IPS-NIHi7 (cell line): ENCODE results near the gene SLC6A11.

Experiments
- DNase-seq: peaks from one replicate; pipeline ENCODE4 v3.0.0; 2012; ENCODE audit warnings: mixed read lengths; ENCODE audit errors: extremely low spot score

Gene SLC6A11

DNA sequence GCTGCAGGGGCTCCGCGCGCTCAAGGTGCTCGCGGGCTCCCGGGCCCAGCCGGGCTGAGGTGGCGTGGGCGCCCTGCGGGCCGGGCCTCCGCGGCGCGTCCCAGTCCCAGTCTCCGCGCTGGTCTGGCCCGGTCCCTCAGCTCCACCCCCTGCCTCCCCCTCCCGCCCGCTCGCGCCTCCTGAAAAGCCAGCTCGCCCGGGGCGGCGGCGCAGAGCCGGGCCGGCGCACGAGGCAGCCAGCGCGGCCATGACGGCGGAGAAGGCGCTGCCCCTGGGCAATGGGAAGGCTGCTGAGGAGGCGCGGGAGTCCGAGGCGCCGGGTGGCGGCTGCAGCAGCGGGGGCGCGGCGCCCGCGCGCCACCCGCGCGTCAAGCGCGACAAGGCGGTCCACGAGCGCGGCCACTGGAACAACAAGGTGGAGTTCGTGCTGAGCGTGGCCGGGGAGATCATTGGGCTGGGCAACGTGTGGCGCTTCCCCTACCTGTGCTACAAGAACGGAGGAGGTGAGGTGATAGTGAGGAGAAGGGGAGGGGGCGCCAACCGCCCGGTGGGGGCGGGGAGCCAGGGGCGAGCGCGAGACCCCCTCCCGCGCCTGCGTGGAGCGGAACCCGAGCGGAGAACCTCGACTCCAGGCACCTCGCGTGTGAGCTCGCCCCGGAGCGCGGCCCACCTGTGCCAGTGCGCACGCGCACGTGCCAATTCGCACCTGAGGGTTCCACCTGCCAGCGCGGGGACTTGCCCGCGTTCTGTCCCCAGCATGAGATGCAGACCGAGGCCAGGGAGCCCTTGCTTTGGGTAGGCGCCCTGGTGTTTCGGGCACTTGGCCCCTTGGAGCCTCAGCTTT lies at the start of gene SLC6A11:
SLC6A11 (plus strand) TSS at position 210 of the 844 bp plus-strand sequence; CDS start at position 248, 38 bp downstream.
- peak; percentile 80 for DNase-seq

DNA sequence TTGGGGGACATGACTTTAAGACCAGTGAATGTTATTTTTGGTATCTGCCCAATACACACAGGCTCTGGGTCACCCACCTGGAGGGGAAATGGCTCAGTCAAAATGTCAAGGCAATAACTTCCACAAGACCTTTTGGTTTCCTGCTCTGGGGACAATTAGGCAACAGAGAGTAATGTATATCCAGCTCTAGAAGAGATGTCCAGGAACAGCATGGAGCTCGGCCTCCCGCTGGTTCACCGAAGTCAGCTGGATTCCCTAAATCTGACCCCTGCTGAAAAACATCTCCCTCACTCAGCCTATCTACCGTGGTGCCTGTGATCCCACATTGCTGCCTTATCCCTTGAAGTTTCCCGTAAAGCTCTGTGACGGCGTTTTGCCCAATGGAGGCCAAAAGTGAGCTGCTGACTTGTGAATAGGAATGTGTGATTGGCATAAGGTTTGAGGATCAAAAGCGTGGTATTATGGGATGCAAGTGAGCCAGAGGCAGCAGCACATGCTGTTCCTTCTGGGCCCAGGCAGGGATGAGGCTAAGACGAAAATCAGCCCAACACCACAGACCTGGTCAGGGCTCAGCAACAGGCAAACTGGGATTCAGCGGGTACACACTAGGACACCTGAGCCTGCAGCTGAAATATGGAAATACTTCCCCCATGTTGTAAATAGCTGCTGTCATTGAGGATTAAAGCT lies 47.2 kb upstream of the SLC6A11 start:
- DNase-seq = no peak

DNA sequence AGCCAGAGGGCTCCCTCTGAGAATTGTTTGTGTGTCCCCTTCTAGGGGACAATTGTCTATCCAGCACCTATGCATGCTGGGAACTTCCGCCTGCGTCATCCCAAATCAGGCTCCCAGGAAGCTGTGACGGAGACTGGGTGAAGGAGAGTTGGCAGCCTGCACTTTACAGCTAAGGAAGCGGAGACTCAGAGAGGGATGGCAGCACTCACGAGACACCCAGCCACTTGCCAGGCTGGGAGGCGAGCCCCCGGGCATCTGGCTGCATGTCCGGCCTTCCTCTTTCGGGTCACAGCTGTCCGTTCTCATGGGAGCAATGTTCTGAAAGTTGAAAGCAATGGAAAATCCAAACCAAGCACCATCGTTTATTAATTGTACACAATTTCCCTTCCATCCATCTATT lies 45.5 kb upstream of the SLC6A11 start:
- no peak for DNase-seq

DNA sequence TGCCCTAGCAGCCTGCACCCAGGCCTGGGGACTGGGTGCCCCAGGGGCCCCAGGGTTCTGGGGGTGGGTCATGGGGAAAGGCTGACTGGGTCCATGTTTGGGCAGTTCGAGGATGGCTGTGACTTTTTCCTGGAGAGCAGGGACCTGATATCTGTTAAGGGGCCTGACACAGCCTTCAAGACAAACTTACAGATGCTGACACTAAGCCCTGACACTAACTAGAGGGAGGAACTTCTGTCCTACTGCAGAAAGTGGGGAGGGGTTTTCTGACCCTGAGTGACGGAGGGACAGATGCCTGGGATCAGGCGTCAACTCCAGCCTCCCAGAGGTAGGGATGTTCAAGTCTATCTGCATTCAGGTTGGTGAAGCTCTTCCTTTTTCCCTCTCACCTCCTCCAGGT lies 45.0 kb upstream of the SLC6A11 start:
- DNase-seq = no peak

DNA sequence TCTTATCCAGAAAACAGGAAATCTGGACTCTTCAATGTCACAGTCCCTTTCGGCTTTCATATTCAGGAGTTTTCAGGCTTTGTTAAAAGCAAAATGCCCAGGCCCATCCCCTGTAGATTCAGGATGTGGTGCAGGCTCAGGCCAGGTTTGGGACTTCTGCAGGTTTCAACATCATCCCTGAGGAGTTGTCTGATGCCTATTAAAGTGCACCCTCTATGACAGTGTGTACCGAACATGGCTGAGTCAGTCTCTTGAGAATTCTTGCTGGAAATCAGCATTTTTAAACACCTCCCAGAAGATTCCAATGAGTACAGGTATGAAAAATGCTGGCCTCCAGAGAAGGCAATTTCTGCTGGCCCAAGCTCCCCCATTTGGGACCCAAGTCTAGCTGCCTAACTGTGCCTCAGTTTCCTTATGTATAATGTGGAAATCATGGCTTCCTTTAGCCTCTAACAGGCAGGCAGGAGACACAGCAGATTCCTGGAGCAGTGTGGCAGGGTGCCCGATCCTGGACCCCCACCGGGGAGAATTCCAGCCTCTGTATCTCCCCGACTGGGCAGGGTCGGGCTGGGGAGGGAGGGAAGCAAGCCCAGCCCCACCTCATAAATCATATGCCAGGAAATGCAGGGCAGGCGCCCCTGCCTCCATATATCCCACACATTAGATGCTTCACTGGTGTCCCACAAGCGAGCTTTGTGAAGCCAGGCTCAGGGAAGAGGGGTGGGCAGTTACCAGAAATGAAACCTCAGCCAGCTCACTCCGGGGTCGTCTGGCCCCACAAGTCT lies 44.4 kb upstream of the SLC6A11 start:
- no peak for DNase-seq

DNA sequence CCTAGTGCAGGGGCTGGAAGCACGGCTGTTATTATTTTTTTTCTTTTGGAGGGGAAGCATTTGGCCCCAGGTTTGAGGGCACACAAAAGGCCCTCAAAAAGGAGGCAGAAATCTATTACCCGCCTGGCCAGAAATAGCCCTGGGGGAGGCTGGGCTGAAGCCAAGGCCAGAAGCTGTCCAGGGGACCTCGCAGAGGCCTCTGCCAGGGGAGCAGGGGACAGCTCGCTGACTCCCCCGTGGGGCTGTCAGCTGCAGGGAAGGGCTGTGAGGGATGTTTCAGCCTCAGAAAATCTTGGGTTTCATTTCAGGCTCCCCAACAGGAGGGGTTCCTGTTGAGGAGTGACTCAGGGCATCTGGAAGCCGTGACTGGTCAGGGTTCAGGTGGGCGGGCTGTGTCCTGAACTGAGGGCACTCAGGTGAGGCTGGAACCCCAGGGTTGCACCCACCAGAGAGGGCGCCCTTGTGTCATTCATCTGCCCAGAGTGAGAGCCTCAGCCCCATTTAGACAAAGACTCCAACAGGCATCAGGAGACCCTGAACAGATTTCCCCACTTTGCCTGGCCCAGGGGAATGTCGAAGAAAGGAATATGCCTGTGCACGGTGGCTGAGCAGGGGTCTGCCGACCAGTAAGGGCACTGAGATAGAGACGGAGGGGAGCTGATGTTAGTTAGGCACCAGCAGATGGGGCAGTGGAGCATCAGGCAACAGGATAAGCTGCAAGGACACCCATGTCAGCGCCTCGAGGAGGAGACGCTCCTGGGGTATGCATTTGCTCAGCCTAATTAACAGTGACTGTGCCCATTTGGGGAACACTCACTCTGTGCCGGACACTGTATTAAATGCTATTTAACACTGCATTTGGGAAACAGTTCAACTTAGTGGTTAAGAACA lies 43.5 kb upstream of the SLC6A11 start:
- DNase-seq = peak; percentile 73

DNA sequence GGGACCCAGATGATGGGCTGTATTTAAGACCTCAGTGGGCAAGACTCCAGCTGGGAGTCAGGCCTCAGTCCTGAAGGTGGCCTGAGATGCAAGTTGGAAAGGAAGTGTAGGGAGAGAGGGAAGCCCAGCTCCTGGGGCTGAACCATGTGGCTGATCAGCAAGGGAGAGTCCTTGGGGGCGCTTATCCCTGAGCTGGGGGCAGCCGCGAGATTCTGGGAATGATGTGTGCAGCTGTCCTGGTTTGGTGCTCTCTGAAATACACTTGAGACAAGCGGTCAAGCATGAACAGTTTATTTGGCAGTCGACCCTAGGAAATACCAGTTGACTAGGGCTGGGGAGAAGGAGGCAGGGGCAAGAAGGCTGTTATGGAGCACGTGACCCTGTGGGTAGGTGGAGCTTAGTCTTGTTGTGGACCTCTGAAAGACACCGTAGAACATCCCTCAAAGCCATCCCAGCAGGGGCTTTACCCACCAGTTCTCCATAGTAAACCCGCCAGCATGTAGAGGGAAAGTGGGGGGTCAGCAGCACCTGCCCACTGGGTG lies 41.8 kb upstream of the SLC6A11 start:
- DNase-seq = no peak

DNA sequence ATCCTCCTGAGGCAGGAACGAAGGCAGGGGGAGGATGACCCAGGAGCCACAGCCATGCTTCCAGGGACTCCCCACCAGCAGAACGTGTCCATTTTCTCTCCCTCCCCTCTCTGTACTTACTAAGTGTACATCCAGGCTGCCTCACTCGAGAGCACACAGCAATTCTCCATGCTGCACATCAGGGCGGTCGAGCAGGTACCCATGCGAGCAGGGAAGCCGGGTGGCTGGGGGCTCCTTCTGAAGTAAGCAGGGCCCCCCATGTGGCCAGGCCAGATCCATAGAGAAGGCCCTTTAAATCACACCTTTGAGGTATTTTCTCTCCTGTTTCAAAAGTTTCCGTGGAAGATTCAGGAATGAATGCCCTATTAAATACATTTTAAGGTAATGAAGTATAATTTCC lies 41.2 kb upstream of the SLC6A11 start:
- no peak for DNase-seq

DNA sequence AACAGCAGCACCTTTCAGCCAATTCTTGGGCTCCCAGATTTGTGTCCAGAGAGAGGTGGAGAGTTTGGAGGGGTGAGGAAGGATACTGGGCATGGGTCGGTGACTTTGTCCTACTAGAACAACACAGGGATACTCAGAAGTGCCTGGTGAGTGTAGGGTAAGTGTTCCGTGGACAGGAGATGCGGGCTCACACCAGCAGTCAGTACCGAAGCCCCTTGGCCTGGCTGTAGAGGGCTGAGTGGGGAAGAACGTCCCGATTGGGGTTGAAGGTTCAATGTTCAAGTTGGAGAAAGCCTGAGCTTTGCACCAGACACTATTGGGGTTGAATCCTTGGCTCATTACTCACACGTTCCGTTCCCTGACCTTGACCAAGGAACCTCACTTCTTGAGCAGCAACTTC lies 40.8 kb upstream of the SLC6A11 start:
- no peak for DNase-seq

DNA sequence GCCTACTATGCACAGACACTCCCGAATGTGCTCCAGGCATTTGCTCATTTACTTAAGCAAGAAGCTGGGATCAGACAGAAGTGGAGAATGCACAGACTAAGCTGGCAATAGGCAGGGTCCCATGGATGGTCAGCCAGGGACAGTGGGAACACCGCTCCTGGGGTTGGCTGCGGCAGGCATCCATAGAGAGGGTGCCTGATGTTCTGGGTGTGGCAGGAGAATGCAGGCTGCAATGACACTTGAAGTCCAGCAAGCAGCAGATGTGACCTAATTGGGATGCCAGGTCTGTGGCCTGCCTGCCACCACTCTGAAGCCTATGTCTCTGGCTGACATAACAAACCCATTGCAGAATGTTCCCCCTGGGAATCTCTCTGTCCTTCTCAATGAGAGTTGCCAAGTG lies 40.2 kb upstream of the SLC6A11 start:
- no peak for DNase-seq

DNA sequence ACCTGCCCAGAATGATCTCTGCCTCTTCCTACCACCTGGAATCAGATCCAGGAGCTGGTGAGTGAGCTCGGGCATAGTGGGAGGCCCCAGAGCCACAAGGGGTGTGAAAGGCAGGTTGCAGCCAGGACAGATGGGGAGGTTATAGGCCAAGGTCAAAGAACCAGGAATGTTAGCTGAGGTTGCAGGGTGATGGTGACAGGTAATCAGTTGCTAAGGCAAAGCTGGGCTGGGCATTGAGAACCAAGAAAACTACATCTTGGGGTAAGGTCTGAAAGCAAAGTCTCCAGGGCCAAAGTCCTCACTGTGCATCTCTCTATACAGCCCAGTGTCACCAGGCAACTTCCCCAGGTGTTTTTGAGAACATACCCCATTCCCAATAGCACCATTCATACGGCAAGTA lies 38.4 kb upstream of the SLC6A11 start:
- DNase-seq = no peak

DNA sequence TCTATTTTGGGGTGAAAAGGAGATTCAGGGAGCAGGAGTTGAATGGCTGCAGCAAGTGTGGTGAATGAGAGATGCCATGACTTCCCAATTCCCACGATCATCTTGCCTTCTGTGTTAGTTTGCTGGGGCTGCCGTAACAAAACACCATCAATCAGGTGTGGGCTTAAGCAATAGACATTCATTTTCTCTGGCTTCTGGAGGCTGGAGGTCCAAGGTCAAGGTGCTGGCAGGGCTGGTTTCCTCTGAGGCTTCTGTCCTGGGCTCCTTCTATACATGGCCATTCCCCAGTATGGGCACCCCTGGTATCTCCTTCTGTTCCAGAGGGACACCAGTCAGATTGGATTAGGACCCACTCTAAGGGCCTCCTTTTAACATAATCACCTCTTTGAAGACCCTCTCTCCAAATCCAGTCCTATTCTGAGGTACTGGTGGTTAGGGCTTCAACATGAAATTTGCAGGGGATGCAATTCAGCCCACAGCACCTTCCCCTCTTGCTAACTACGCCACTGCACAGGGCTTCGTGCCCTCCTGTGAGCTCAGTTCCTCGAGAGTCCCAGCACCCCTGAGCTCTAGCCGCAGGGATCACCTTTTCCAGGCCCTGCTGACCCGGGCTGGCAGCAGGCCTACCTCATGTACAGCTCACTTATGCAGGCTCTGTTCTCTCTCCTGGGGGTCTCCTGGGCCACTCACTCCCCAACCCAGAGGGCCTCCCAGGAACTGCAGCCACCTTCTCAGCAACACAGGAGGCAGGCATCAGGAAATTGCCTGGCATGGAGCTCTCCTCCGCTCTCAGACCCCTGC lies 37.3 kb upstream of the SLC6A11 start:
- no peak for DNase-seq

DNA sequence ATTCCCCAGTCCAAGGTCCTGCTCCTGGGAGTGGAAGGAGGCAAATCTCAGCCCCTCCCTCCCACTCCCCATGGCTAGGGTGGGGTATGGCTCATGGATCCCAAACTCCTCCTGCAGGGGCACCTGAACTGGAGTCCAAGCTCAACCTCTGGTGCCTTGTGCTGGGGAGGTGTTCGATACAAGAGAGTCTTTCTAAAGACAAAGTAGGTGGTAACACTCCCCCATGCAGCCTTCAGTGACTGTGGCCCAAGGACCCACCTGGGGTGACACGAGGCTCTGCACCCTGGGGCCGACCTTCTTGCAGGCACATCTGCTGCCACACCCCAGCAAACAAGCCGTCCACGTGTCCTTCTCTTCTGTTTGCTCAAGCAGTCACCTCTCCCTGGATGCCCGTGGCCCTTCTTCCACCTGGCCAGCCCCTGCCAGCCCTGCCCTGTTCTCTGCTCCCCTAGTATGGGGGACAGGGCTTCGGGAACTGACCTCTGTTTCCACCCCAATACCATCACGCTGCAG lies 36.7 kb upstream of the SLC6A11 start:
- no peak for DNase-seq

DNA sequence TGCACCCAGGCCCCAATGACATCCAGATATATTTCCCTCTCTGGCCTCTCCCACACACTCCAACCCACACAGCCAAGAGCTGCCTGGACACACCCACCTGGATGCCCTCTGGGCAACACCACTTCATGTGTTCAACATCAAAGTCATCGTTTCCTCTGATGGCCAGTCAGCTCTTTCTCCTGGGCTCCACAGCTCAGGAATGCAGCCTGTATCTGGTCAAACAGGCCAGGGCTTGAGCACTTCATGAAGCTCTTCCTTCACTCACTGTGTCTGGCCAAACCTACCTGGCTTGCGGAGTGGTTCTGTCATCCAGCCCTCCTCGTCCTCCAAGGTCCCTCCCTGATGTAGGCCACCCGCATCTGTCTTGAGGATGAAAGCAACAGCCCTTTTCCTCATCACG lies 35.8 kb upstream of the SLC6A11 start:
- no peak for DNase-seq

DNA sequence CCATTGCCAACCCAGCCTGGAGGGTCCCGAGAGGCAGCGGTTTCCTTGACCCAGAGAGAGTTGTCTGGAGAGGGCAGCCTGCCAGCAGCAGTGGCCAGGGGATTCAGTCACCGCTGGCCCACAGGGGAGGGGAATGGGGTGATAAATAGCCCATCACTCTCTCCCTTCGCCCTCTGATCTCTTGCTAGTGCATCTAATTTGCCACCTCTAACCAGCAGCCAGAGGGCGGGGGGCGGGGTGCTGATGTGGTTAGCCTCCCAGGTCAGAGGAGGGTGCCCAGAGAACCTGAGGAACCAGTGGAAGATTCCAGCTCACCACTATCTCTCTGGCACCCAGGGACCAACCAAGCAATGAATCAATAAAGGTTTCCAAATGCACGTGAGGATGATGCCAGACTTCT lies 35.1 kb upstream of the SLC6A11 start:
- DNase-seq = no peak

DNA sequence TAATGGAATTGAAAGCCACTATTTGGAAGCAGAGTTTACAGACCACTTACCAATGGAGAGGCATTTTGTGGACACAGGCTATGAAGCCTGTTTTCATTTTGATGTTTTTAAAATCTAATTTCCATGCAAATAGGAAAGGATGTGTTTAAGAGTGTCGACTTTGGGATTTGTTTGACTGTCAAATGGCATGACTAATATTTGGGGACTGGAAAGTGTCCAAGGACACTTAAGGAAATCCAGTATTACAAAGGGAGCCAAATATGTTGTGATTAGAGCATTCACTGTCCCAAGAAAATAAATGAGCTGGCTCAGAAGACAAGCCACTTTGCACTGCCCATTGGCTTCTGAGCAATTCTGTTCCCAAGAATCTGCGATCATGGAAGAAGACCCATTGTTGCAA lies 34.0 kb upstream of the SLC6A11 start:
- DNase-seq = no peak

DNA sequence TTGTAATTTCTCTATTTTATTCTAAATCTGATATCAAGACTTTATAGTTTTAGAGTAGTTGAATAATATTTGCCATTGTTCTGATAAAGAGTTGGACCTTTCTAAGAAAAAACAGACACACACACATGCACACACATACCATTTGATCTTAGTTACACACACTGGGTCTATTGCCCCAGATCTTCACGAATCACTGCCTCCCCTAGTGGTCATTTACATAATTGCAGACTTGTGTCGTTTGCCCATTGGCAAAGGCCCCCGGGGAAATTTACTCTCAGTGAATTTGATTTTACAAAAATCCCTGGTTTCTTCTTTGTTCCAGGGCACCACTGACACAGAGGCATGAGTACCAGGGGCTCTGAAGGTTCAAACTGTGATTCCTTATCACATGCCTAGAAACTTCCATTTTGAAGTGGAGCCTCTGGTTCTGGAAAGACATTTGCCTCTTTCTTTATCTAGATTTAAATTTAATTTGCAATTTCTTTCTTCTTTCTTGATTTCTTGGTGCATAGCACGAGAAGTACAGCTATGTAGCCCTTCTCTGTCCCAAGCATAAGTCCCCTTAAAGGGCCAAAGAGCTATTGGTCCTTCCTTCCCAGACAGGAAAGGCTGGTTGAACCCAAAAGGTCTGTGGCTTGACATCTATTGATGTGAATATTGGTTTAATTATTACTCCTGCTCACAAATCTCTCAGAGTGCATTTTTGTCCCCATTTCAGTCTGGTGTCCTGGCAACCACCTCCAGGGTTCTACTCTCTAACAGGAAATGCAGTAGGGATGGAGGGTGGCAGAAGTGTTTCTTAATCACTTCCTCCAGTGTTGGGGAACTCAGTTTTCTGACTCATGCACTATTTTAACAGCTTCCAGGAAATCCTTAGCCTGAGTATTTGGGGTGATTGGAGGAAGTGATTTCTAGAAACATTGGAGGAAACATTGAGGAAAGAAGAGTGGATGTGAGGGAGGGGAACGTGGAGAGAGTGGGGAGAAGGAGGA lies 32.4 kb upstream of the SLC6A11 start:
- peak; percentile 66 for DNase-seq

DNA sequence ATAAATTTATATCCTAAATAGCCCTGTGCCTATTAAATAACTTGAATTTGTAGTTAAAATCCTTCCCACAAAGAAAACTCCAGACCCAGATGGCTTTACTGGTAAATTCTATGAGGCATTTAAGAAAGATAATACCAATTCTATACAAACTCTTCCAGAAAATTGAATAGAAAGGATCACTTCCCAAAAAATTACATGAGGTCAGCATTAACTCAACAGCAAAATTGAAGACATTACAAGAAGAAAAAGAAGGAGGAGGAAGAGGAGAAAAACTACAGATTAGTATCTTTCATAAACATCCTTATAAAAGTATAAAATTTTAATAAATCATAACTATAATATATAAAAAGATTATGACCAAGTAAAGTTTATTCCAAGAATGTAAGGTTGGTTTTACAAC lies 29.4 kb upstream of the SLC6A11 start:
- no peak for DNase-seq

DNA sequence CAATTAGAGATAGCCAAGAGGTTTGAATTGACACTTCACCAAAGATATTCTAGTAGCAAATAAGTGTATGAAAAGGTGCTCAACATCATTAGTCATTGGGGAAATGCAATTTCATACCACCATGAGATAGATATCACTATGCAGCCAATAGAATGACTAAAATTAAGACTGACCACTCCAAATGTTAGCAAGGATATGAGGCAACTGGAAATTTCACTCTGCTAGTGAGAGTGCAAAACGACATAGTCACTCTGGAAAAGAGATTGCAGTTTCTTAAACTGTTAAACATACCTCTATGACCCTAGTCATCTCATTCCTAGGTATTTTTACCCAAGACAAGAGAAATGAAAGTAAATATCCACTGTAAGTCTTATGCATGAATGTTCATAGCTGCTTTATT lies 27.6 kb upstream of the SLC6A11 start:
- DNase-seq = no peak
